Stimulated activated CD8-positive, alpha-beta memory T cell treated with anti-CD3 and anti-CD28 coated beads, Interleukin-15, amount 100 ng/mL, for 48 hours (primary cell): Measurements from ENCODE around the gene PRKCSH.
"Not testable (repeated sequence)": the region's sequence is repeated elsewhere in the genome, so short reads cannot be mapped to it uniquely, and the experiment has no call there.

ENCODE experiments used
- DNase-seq, 2 donors: peaks; one replicate each; pipeline ENCODE4 v3.0.0-alpha.2; 2020; ENCODE audit warnings: low read depth in 2 of 2

Gene PRKCSH

GRCh38 chr19:11450570-11451326 lies 15.3 kb downstream of the PRKCSH start:
- no peak for DNase-seq

GRCh38 chr19:11451327-11451870 lies 16.0 kb downstream of the PRKCSH start:
- DNase-seq = no peak

GRCh38 chr19:11451871-11452619 lies 16.6 kb downstream of the PRKCSH start:
- no peak for DNase-seq

- no peak for DNase-seq
Observed at GRCh38 chr19:11452620-11453310, 17.3 kb downstream of the PRKCSH start.

- no peak for DNase-seq
Observed at GRCh38 chr19:11453468-11454341, 18.3 kb downstream of the PRKCSH start.

- not testable (repeated sequence) for DNase-seq
Observed at GRCh38 chr19:11455233-11455554, 19.8 kb downstream of the PRKCSH start.

- DNase-seq = no peak
Observed at GRCh38 chr19:11456659-11457058, 21.2 kb downstream of the PRKCSH start.

- no peak for DNase-seq
Observed at GRCh38 chr19:11457115-11457514, 21.7 kb downstream of the PRKCSH start.

GRCh38 chr19:11457831-11458230 lies 22.4 kb downstream of the PRKCSH start:
- DNase-seq = no peak

GRCh38 chr19:11458236-11458900 lies 22.9 kb downstream of the PRKCSH start:
- no peak for DNase-seq

GRCh38 chr19:11458912-11459311 lies 23.5 kb downstream of the PRKCSH start:
- not testable (repeated sequence) for DNase-seq

GRCh38 chr19:11460207-11460606 lies 24.8 kb downstream of the PRKCSH start:
- no peak for DNase-seq

- no peak for DNase-seq
Observed at GRCh38 chr19:11461453-11461852, 26.0 kb downstream of the PRKCSH start.

- no peak for DNase-seq
Observed at GRCh38 chr19:11463391-11463790, 28.0 kb downstream of the PRKCSH start.

- DNase-seq = no peak
Observed at GRCh38 chr19:11464333-11465265, 29.2 kb downstream of the PRKCSH start.

- no peak for DNase-seq
Observed at GRCh38 chr19:11465600-11465999, 30.2 kb downstream of the PRKCSH start.

- not testable (repeated sequence) for DNase-seq
Observed at GRCh38 chr19:11468266-11468845, 32.9 kb downstream of the PRKCSH start.

GRCh38 chr19:11473725-11474124 lies 38.3 kb downstream of the PRKCSH start:
- DNase-seq = no peak

- not testable (repeated sequence) for DNase-seq
Observed at GRCh38 chr19:11475343-11475742, 39.9 kb downstream of the PRKCSH start.
